Measurements from ENCODE around the gene S100A9. TPM values are rescaled to one million over a fixed set of nuclear protein-coding genes. Genes with fewer than 3 reads are reported as not detected.
"Not testable (repeated sequence)": the region's sequence is repeated elsewhere in the genome, so short reads cannot be mapped to it uniquely, and the experiment has no call there.

S100A9 gene
- not detected in 2 replicates for total RNA-seq

DNA sequence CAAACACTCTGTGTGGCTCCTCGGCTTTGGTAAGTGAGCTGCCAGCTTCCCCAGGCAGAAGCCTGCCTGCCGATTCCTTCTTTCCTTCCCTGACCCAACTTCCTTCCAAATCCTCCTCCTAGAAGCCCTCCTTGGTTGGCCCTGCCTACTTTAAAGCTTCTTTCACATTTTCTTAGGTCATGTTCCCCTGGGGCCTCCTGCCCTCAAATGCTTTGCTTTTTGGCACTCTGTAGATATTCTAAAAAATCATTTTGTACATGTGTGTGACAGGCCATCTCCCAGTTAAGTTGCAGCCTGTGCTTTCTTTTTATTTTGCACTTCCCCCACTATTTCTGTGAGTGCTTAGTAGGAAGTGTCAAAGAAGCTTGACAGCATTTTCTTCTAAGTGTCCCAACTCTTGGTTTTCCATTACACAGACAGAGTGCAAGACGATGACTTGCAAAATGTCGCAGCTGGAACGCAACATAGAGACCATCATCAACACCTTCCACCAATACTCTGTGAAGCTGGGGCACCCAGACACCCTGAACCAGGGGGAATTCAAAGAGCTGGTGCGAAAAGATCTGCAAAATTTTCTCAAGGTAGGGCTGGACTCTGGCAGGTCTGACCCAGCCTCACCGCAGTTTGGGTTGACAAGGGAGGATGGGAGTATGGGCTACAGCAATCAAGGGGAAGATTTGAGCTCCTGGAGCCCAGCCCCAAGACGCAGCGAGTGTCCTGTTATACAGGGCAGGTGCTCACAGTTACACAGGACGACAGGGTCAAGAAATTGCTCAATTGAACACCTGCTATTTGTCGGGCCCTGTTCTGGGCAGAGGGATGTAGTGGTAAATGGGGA lies at the start of gene S100A9:
Gene S100A9, plus strand, starts transcription at position 2 of the 838 bp plus-strand sequence. Its CDS starts 430 bp downstream, at position 432.
- intact Hi-C loops (cut with micrococcal nuclease): no loop called here

DNA sequence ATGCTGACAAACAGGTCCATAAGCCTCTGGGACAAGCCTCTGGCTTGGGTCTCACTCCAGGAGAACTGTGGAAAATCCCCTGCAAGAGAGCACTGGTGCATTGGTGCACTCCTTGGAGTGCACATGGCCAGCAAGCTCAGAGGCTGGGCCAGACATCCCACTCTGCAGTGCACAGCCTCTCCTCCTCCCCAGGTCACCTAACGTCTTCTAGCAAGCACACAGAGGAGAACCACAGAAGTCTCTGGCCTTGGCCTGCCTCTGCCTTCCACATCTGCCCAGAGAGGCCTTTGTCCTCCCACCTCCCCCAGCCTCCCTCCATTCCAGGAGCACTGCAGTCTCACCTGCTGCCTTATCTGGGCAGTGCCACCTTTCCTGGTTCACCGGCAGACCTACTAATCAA lies 49.1 kb upstream of the S100A9 start:
- intact Hi-C loops (cut with micrococcal nuclease): no loop called here

DNA sequence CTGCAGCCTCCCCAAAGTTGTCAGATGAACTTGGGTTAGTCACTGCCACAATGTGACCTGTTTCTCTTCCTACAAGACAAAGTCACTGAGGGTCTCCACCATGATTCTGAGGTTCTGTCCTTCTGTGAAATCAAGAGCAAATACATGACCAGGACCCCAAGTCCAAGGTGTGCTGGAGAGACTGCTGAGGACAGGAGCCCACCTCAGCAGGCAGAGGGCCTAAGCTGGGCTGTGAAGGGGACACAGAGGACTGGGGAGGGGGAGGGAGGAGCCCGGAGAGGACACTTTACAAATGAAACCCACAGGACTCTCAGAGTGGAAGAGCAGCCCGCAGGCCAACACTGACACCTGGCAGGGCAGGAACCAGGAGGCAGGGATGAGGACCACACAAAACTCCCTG lies 48.2 kb upstream of the S100A9 start:
- intact Hi-C loops (cut with micrococcal nuclease): no loop called here

DNA sequence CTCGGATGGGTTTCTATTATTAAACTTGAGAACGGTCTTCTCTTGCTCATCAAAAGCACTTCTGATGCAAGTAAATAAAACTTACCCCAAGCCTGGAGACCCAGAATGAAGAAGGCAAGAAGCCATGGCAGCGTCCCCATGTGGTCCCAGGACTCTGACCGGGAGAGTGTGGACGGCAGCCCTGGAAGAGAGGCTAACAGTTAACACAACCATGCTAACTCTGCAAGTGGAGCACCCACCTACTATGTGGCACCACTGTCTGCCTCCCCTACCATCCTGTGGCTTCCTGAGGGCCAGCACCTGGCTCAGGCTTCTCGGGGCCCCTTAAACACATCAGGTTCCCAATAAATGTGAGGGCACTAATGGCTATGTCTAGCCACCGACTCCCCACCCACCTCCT lies 47.1 kb upstream of the S100A9 start:
- intact Hi-C loops (cut with micrococcal nuclease): no loop called here

DNA sequence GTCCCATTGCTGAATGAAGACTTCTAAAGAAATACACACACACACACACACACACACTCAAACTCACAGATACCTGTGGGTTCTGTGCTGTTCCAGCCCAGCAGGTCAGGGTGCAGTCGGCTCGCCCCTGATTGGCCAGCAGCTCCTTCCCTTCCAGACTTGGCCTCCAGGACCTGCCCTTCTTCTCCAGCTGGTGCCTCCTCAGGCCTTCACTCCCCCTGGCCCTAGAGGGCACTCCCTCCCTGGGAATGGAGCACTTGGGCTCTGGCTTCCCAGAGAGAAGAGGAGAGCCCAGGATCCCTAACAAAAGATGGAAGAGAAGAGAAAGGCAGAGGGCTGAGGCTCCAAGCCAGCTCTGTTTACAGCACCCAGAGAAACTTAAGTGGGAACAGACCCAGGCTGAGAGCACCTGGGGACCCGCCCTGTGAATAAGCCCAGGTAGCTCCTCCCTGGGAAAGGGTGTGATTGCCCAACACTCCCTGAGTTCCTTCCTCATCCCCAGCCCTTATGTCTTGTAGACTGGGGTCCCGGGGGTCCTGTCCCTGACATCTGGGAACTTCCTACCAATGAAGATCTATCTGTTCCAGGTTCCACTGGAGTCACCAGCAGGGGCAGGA lies 45.0 kb upstream of the S100A9 start, which contains the start of gene PGLYRP3:
Gene PGLYRP3, minus strand, starts transcription at position 383 of the 617 bp plus-strand sequence. CDS start 2,287 bp downstream, outside the sequence.
- intact Hi-C loops (cut with micrococcal nuclease): no loop called here

DNA sequence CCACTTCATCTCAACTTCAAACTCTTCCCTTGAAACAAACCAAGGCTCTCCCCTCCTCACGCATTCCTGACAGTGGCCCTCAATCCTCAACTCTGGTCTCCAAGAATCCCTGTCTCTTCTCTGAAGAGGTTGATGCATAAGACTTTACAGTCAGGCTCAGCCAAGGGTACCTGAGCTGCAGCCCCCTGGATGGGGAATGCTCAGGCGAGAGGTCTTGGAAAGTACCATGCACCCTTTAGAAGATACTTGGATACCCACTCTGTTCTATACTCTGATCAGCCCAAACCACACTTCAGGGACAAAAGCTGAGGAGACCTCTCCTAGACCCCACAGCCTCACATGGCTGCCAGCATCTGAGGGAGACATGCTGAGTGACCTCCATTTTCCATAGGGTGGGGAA lies 44.4 kb upstream of the S100A9 start:
- intact Hi-C loops (cut with micrococcal nuclease): no loop called here

DNA sequence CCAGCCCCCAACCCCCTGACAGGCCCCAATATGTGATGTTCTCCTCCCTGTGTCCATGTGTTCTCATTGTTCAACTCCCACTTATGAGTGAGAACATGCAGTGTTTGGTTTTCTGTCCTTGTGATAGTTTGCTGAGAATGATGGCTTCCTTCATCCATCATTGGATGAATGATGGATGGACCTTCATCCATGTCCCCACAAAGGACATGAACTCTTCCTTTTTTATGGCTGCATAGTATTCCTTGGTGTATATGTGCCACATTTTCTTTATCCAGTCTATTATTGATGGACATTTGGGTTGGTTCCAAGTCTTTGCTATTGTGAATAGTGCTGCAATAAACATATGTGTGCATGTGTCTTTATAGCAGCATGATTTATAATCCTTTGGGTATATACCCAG lies 43.3 kb upstream of the S100A9 start:
- intact Hi-C loops (cut with micrococcal nuclease): not testable (repeated sequence)

DNA sequence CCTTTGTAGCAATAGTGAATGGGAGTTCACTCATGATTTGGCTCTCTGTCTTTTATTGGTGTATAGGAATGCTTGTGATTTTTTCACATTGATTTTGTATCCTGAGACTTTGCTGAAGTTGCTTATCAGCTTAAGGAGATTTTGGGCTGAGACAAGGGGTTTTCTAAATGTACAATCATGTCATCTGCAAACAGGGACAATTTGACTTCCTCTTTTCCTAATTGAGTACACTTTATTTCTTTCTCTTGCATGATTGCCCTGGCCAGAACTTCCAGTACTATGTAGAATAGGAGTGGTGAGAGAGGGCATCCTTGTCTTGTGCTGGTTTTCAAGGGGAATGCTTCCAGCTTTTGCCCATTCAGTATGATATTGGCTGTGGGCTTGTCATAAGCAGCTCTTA lies 41.6 kb upstream of the S100A9 start:
- intact Hi-C loops (cut with micrococcal nuclease): not testable (repeated sequence)

DNA sequence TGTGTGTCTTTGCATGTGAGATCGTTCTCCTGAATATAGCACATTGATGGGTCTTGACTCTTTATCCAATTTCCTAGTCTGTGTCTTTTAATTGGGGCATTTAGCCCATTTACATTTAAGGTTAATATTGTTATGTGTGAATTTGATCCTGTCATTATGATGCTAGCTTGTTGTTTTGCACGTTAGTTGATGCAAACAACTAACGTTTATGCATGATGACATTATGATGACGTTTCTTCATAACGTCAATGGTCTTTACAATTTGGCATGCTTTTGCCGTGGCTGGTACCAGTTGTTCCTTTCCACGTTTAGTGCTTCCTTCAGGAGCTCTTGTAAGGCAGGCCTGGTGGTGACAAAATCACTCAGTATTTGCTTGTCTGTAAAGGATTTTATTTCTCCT lies 39.5 kb upstream of the S100A9 start:
- intact Hi-C loops (cut with micrococcal nuclease): not testable (repeated sequence)

DNA sequence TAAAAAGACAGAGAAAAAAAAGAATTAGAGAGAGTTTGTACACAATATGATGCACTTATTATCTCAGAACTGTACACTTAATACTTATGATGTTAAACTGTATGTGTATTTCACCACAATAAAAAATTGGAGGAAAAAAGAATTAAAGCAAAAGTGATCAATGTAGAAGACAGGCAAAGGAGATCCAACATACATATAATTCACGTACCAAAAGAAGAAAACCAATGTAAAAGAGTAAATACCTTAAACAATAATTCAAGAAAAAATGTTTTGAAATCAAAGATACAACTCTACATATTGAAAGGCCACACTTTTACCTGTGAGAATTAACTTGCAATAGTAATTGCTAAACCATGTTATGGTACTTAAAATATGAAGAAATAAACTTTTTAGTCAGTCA lies 35.1 kb upstream of the S100A9 start:
- intact Hi-C loops (cut with micrococcal nuclease): no loop called here

DNA sequence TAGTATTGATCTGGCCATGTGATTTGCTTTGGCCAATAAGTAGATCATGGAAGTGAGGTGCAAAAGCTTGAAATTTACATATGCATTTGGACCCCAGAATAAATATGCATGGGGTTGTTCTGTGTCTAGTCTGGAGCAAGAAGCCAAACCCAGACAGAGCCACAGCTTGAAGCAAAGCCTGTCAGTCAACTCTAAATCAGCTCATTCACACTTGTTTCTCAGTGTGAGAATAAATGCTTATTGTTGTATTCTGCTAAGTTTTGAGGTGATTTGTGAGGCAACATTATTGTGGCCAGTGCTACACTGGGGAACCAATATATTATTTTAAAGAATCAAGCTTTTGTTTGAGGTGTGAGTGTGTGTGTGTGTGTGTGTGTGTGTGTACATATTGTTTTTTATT lies 32.7 kb upstream of the S100A9 start:
- intact Hi-C loops (cut with micrococcal nuclease): no loop called here

DNA sequence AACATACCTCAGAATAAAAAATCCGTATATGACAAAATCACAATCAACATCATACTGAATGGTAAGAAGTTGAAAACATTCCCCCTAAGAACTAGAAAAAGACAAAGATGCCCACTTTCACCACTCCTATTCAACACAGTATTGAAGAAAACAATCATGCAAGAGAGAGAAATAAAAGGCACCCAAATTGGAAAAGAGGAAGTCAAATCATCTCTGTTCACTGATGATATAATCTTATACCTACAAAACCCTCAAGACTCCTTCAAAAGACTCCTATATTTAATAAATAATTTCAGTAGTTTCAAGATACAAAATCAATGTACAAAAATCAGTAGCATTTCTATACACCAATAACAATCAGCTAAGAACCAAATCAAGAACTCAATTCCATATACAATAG lies 23.8 kb upstream of the S100A9 start:
- intact Hi-C loops (cut with micrococcal nuclease): no loop called here

DNA sequence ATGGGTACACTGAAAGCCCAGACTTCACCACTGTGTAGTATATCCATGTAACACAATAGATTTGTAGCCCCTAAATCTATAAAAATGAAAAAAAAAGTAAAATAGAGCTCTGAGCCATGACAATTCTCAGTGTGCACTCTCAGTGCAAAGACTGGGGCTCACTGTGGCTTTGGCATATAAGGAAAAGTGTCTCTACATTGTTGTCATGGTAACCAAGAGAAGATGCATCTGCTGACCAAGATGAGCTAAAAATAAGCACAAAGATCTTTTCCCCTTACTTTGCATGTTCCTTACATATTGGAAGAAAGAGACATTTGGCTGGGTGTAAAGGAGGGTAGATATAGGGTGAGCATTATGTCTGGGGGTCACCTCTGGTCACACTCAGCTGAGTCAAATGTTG lies 21.0 kb upstream of the S100A9 start:
- intact Hi-C loops (cut with micrococcal nuclease): no loop called here

DNA sequence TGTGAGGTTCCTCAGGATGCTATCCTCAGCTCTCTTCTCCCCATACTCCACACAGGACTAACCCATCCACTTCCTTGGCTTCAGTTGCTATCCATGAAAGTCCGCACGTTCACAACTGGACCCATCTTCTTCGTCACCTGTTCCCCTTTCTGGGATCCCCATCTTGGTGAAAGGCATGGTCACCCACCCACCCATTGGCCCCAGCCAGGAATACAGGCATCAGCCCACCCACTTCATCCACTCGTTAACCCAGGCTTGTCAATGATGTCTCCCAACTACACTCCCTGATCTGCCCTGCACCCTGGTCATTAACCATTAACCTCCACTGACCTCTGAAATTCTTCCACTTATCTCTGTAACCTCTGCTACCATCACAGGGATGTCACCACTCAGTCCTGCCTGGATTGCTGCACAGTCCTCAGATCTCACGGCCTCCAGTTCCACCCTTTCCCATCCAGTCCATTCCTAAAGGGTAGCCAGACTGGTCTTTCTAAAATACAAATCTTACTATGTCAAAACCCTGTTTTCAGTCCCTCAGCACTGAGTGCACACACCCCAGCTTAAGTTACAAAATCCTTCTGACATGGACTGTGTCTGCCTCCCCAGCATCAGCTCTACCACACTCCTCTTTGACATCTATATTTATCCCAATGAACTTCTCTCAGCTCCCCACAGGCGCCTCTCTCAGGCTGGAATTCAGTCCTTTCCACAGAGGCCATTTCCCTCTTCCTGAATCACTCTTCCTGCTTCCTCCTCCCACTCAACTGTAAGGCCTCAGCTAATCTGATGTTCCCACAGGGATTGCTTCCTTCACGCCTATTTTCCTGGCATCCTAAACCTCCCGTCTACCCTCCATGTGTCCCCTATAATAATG lies 19.4 kb upstream of the S100A9 start:
- intact Hi-C loops (cut with micrococcal nuclease): no loop called here

DNA sequence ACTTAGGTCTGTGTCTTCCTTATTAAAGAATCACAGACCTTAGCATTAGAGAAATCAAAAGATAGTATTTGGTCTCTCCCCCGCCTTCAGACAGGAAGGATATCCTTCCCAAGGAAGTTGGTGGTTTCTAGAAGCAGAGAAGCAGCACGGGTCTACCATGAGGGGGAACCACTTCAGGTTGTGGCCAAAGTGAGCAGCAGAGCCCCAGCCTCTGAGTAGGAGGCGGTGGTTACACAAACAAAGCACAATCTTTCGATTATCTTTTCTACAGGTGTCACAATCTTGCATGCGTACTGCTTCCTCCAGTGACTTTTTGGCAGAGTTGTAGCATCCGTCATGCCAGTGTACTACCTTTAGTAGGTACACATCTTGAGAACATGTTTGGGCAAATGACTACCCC lies 17.9 kb upstream of the S100A9 start:
- intact Hi-C loops (cut with micrococcal nuclease): no loop called here

DNA sequence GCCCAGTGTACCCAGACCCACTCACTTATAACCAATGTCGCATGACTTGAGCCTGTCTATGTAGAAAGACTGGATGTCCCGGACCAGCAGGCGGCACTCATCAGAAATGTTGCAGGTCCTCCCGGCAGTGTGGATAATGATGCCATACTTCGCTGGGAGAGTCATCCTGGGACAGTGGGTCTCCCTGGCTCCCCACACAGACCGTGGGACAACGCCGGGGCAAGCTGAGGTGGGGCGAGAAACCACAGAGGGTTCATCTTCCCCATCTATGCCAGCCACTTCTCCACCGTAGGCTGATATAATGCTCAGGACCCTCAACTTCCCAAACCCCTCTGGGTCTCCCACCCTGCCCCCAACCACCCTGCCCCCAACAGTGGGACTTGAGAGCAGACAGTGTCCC lies 17.3 kb upstream of the S100A9 start:
- intact Hi-C loops (cut with micrococcal nuclease): no loop called here

DNA sequence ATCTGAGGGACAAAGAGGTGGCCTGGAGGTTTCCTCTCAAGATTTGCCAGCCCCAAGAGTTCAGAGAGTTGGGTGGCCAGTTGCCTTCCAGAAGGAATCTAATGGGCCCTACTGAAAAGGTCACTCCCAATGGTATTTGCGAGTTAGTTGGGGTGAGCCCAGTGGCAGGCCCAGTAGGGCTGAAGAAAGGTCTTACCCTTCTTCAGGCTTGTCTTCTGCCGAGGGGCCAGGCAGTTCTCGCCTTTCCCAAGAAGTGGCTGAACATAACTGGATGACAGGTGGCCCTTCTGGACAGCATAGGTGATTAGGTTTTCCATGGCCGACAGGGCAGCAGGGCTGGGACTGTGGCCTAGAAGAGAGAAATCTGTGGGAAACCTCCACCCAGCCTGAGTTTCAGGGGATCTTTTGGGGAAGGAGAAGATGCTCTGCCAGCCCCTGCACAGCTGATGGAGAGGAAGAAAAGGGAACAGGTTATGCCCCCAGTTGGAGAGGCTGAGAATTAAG lies 16.2 kb upstream of the S100A9 start:
- intact Hi-C loops (cut with micrococcal nuclease): no loop called here

DNA sequence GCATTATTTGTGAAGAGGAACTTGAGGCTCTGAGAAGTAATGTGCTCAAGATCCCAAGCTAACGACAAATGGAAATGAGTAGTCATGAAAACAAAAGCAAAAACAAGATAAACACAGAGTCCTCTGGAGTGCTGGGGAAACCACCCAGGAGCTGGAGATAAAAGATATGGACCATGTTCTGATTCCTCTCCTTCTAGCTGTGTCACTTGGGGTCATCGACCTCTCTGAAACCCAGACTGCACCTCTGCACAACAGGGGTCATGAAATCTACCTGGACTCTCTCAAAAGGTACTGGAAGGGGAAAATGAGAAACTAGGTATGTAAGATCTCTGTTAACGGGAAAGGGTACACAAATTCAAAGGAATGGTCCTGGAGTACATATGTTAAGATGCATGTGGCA lies 15.5 kb upstream of the S100A9 start:
- intact Hi-C loops (cut with micrococcal nuclease): no loop called here

DNA sequence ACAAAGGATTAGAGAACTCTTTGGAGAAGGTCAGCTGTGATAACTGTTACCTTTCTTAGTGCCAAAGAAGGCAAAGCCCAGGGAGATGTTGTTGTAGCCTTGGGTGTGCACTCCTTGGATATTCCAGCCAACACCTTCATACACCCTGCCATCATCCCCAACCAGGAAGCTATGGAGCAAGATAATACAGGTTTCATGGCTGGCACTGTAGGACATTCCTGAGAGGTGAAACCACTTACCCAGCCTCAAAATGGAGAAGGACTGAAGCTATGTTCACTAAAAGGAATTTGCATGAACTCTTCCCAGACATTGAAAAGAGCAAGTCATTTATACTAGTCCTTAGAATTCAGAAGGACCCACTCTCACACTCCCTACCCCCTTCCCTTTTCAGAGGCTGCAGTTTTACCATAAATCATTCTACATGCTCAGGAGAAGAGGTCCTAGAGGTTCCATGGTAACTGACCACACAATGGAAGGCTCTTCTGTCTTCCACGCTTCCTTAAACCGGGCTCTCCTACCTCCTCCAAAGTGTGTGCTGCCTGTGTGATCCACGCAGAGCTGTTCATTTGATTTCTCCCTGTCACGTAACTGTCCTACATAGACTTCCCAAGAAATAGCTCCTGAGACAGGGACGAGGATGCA lies 14.5 kb upstream of the S100A9 start:
- intact Hi-C loops (cut with micrococcal nuclease): no loop called here

DNA sequence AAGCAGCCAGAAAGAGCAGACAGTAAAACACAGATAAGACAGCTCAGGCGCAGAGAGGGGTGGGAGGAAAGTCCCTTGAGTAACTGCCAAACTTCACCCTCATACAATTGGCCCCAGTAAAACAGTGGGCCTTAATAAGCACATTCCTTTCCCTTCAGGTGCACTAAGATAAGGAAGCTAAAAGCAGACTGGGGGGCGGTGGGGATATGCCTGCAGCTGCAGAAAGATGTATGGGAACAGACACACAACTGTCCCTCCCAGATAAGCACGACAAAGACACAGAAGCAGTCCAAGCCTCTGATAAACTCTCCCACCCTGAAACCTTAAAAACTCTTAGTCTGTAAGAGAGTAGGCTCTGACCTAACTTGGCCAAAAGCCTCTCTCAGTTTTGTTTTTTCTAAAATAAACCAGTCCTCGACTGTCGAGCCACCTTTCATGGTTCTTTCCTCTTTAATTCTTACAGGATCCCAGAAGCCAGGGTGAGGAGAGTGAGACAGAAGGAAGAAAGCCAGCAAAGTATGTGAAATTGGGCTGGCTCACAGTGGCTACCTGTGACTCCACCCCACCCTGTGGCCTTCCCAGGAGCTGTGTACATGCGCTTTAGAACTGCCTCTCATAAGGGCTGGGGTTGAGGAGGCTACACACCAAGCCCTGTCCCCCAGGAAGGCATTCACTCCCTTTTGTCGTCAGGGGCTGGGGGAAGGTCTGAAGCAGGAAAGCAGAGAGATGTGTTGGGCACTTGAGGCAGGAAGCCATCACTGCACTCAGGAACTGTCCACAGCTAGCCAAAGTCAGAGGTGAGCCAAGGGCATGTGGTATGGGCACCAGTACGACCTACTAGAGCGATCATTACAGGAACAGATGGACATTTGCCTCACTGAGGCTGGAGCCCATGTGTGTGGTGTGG lies 13.6 kb upstream of the S100A9 start:
- intact Hi-C loops (cut with micrococcal nuclease): no loop called here
